BE2C (cell line): ENCODE data around the gene GSE1.

ENCODE experiments used
- DNase-seq: peaks from one replicate; pipeline ENCODE4 v3.0.0-alpha.2; 2020
- H3K27me3 ChIP-seq: fragments of 250-450 bp; sonication (Bioruptor Pico); 2 replicates; pipeline ENCODE4 v1.5.1; 2020; ENCODE audit warnings: mild to moderate bottlenecking
- H3K36me3 ChIP-seq: fragments of 250-450 bp; sonication (Bioruptor Pico); 2 replicates; pipeline ENCODE4 v1.5.1; 2020; ENCODE audit warnings: mild to moderate bottlenecking
- H3K4me1 ChIP-seq: fragments of 250-450 bp; sonication (Bioruptor Pico); 2 replicates; pipeline ENCODE4 v1.5.1; 2020
- H3K4me3 ChIP-seq: 2 replicates; pipeline ENCODE4 v1.5.1; 2011; ENCODE audit warnings: low read depth, low read length
- H3K9me3 ChIP-seq: fragments of 250-450 bp; sonication (Bioruptor Pico); 2 replicates; pipeline ENCODE4 v1.5.1; 2020
- CTCF ChIP-seq: IDR thresholded peaks from 2 replicates; pipeline ENCODE4 v1.5.1; 2012; ENCODE audit warnings: mild to moderate bottlenecking, low read depth, low read length

The GSE1 gene

DNA sequence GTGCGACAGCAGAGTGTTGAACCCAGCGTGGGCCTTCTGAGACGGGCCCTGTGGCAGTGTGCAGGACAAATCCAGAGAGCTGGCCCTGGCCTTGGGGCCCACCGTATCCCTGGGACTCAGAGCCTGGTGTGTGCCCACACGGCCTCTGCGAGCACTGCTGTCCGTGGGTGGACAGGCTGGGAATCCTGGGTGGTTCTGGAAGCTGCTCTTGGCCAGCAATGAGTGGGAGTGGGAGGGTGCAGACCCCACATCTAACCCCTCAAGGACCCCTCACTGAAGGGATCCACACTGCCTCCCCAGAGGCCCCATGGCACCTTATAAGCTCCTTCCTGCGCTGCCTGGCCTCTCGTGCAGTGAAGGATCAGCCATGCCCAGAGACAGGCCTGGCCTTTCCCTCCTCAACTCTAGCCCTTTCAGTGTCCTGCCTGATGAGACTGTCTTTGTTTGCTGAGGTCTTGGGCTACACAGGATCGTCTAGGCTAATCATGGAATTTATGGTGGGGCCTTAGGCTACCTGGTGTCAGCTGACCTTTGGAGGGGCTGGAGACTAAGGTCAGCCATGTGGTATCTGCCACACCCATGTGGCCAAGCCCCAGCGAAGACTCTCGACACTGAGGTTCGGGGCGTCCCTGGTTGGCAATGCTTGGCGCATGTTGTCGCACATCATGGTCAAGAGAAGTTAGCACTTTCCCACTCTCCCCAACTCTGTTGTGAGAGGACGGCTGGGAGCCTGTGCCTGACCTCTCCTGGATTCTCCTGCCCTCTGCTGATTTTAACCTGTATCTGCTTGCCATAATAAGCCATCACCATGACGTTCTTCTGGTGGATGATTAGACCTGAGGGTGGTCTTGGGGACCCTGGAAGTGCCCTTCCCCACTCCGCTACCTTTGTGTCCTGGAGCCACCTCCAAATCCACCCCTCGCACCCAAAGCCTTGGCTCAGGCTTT lies 92.1 kb downstream of the GSE1 start:
- H3K27me3 ChIP-seq: no peaks in the 10 kb centered on the region
- DNase-seq: no peak
- no peak overlapping the region for H3K4me3 ChIP-seq
- TF ChIP-seq CTCF: no peak
- H3K9me3 ChIP-seq: no peaks in the 10 kb centered on the region
- no peaks in the 10 kb centered on the region for H3K4me1 ChIP-seq
- H3K36me3 ChIP-seq: no peaks in the 10 kb centered on the region

- no peak for TF ChIP-seq CTCF
- H3K9me3 ChIP-seq: no peaks in the 10 kb centered on the region
Observed at GRCh38 chr16:85706449-85707034, 93.4 kb downstream of the GSE1 start.

DNA sequence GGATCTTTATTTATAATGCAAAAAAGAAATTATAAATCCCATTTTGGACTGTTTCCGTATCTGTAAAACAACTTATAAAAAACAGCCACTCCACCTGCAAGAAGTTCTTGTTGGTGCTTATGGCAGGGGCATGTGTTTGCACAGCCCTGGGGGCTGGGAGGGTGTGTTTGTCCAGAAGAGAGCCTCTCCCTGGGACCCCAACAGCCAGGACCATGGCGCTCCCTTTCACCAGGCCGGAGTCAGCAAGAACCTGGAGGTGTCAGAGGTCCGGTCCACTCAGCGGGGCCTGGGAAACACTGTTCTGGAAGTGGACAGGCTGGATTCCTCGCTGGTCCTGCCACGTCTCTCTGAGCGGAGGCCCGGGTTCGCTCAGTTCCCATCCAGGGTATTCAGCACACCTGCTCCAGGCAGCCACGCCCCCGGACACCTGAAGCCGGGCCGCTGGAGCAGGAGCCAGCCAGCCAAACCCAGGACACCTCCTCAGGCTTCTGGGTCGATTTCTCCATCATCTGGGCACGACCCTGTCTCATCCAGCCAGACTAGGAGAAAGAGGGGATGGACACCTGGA lies 94.5 kb downstream of the GSE1 start:
- no peak for TF ChIP-seq CTCF
- no peaks in the 10 kb centered on the region for H3K27me3 ChIP-seq
- no peaks in the 10 kb centered on the region for H3K4me1 ChIP-seq
- H3K4me3 ChIP-seq: no peak overlapping the region
- no peaks in the 10 kb centered on the region for H3K36me3 ChIP-seq
- H3K9me3 ChIP-seq: no peaks in the 10 kb centered on the region; the same call in 1 of the 2 replicates
- DNase-seq: no peak

More at GRCh38 chr16:85706449-85707034, 93.4 kb downstream of the GSE1 start:
- no peak for DNase-seq
- Histone ChIP-seq H3K4me3 (no peak overlapping the region), H3K36me3 (no peaks in the 10 kb centered on the region), H3K27me3 (no peaks in the 10 kb centered on the region), H3K4me1 (no peaks in the 10 kb centered on the region)

DNA sequence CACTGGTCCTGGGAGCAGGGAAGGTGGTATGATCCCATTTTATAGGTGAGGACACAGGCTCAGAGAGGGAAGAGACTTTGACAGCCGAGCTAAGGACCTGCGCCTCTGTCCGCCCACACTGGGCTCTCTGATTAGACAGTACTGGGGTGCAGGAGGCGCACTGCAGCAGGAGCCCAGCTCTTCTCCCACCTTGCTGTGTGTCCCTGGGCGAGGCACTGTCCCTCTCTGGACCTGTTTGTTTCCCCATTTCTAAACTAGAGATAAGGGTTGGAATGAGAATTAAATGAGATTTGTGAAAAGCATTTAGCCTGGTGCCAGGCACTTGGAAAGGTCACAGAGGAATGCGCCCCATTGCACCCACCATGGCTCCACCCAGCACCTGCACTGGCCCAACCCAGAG lies 95.2 kb downstream of the GSE1 start:
- no peak for DNase-seq
- H3K4me3 ChIP-seq: no peak overlapping the region
- H3K36me3 ChIP-seq: no peaks in the 10 kb centered on the region
- no peaks in the 10 kb centered on the region for H3K27me3 ChIP-seq
- TF ChIP-seq CTCF: no peak
- no peaks in the 10 kb centered on the region for H3K4me1 ChIP-seq
- H3K9me3 ChIP-seq: no peaks in the 10 kb centered on the region; the same call in 1 of the 2 replicates

DNA sequence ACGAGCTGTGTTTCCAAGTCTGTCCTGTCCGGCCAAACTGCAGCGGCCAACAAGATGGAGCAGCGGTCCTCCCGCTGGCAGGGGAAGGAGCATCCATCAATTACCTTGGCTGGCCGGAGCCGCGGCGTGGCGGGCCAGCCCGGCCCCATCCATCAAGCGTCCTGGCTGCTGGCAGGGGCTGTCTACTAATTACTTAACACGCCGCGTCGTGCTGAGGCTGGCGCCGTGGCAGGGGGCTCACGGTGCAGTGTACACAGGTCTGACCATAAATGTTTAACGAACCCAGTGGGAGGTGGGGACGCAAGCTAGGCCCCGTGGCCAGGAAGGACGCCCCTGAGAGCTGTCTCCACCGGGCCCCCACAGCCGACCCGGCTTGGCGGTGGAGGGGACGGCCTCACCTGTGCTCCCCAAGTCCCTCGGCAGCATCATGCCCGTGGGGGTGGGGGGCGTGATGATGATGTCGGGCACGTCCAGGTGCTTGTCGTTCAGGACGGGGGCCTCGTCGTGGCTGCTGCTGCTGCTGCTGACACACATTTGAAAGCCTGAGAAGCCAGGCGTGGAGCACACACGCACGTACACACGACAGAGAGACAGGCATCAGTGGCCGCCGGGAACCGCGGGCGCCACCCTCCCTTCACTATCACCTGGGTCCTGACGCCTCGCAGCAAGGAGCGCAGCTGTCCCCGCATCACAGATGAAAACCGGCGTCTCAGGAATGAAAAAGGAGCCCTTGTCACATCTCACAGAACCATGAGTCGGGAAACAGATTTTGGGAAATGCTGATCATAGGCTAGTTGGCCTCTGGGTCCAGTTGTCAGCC lies 96.9 kb downstream of the GSE1 start:
- Histone ChIP-seq H3K9me3 (no peaks in the 10 kb centered on the region; the same call in 1 of the 2 replicates), H3K27me3 (no peaks in the 10 kb centered on the region), H3K4me3 (no peak overlapping the region), H3K4me1 (no peaks in the 10 kb centered on the region), H3K36me3 (no peaks in the 10 kb centered on the region)
- no peak for DNase-seq
- no peak for TF ChIP-seq CTCF
